OCI-LY3 (cell line): ENCODE data around the gene KLF11.
"Not testable (repeated sequence)": the region's sequence is repeated elsewhere in the genome, so short reads cannot be mapped to it uniquely, and the experiment has no call there.

ENCODE experiments used
- CTCF ChIP-seq: fragments of 200-600, 300-600 bp; sonication (generic); IDR thresholded peaks from 2 replicates; pipeline ENCODE4 v1.5.1; 2014; ENCODE audit warnings: antibody characterized with exemption, low read length, low read depth
- EZH2phosphoT487 ChIP-seq: fragments of 200-600 bp; shearing (Covaris generic); IDR thresholded peaks from 2 replicates; pipeline ENCODE4 v1.6.1; 2018; ENCODE audit warnings: antibody characterized with exemption, mixed run types, low read depth

- not testable (repeated sequence) for TF ChIP-seq CTCF, EZH2phosphoT487
These were observed 12.6 kb upstream of the KLF11 start for GRCh38 chr2:10030798-10031197.
